ENCODE results near the gene CEP290. TPM values are rescaled to one million over a fixed set of nuclear protein-coding genes. Genes with fewer than 3 reads are reported as not detected.

Gene CEP290
- total and polyA plus RNA-seq, 10 of the 15 experiments (the other 5 are each of a cell fraction or from before 2014, with no cell fraction given): 4.8 to 15.7 (median 10.7) TPM

GRCh38 chr12:88141774-88142609, at the start of gene CEP290, which contains the start of gene TMTC3 (continued):
- TF ChIP-seq MXI1 (IDR thresholded peaks at IDR 0.05; ENCODE audit: low read depth, low read length) (peak; percentile 88), PAX5 (IDR thresholded peaks at IDR 0.05; ENCODE audit: borderline replicate concordance, low read depth, low read length) (peak; percentile 49; the same call in 1 of the 2 replicates), FOXK2 (IDR thresholded peaks at IDR 0.05) (no peak), KLF5 (IDR thresholded peaks at IDR 0.05; ENCODE audit: partially characterized antibody) (peak; percentile 62), REST (IDR thresholded peaks at IDR 0.05; ENCODE audit: low read depth, low read length) (no peak), DPF2 (IDR thresholded peaks at IDR 0.05) (peak; percentile 63; the same call in 1 of the 2 replicates), NBN (IDR thresholded peaks at IDR 0.05) (peak; percentile 68), NKRF (conservative IDR thresholded peaks at IDR 0.05) (peak; percentile 85), HDGF (IDR thresholded peaks at IDR 0.05) (peak; percentile 92), SREBF1 (IDR thresholded peaks at IDR 0.05; ENCODE audit: low read length) (peak; percentile 86), ZNF207 (IDR thresholded peaks at IDR 0.05; ENCODE audit: borderline replicate concordance) (peak; percentile 53), EED (IDR thresholded peaks at IDR 0.05; ENCODE audit: low read depth) (peak; percentile 80), NFIC (IDR thresholded peaks at IDR 0.05; ENCODE audit: low read depth, low read length) (0 out of 2 replicates have a peak, but pooled peaks have one; percentile 21), RAD21 (IDR thresholded peaks at IDR 0.05; ENCODE audit: insufficient read depth, low read depth, low read length) (no peak), POU2F2 (IDR thresholded peaks at IDR 0.05; ENCODE audit: borderline replicate concordance, low read depth, low read length) (peak; percentile 78; the same call in 2 of the 3 replicates), RAD51 (IDR thresholded peaks at IDR 0.05) (no peak), SPI1 (IDR thresholded peaks at IDR 0.05; ENCODE audit: borderline replicate concordance, insufficient read depth, low read depth, low read length) (no peak), WRNIP1 (IDR thresholded peaks at IDR 0.05; ENCODE audit: borderline replicate concordance, low read depth, low read length) (no peak), SUPT20H (IDR thresholded peaks at IDR 0.05; ENCODE audit: borderline replicate concordance, control insufficient read depth, low read depth, low read length) (no peak), BHLHE40 (IDR thresholded peaks at IDR 0.05; ENCODE audit: borderline replicate concordance in 1 of 2, low read depth in 2 of 2, low read length in 1 of 2) (peak; percentile 13 to 57; a peak in 2 of 4 replicates)
- TF ChIP-seq, protein P1, sequence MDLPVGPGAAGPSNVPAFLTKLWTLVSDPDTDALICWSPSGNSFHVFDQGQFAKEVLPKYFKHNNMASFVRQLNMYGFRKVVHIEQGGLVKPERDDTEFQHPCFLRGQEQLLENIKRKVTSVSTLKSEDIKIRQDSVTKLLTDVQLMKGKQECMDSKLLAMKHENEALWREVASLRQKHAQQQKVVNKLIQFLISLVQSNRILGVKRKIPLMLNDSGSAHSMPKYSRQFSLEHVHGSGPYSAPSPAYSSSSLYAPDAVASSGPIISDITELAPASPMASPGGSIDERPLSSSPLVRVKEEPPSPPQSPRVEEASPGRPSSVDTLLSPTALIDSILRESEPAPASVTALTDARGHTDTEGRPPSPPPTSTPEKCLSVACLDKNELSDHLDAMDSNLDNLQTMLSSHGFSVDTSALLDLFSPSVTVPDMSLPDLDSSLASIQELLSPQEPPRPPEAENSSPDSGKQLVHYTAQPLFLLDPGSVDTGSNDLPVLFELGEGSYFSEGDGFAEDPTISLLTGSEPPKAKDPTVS (IDR thresholded peaks at IDR 0.05; ENCODE audit: low read depth, low read length): peak; percentile 79; the same call in 1 of the 2 replicates

Measured in GM12878 (cell line).